ENCODE measurements around the gene WDR88. TPM values are rescaled to one million over a fixed set of nuclear protein-coding genes. Genes with fewer than 3 reads are reported as not detected.
"Not testable (repeated sequence)": the region's sequence is repeated elsewhere in the genome, so short reads cannot be mapped to it uniquely, and the experiment has no call there.

WDR88 gene
- total RNA-seq, 2 experiments from 2014 or later = not detected

DNA sequence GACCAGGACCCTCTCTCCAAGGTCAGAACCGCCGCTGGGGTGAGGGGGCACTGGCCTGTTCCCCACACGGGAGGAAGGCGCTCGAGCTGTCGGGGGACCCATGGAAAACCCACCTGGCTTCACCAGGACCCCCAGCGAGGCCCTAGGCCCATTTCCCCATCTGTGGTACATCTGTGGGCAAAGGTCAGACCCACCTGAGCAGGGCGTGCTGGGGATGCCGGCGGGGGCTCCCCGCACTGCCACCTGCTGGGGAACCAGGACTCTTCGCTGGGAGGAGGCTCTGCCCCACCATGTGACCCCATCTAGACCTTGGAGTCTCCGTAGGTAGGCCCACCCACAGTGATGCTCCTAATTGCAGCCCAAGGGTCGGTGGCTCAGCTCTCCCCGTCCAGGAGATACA, 511 bp downstream of the WDR88 start:
- POLR2A ChIA-PET = no interaction called here
- CTCF ChIA-PET = no interaction called here
- DNase-seq (no peak), ATAC-seq (no peak)
- Mint-ChIP-seq H3K4me1 (ENCODE audit: low read depth) (peaks cover 5% of the 10 kb centered on the region), H3K27ac (peak overlapping the region; percentile 9), H3K9me3 (ENCODE audit: insufficient read depth) (no peaks in the 10 kb centered on the region), H3K27me3 (ENCODE audit: low read depth) (no peaks in the 10 kb centered on the region), H3K36me3 (ENCODE audit: low read depth) (peaks cover 14% of the 10 kb centered on the region), H3K4me3 (no peak overlapping the region)

DNA sequence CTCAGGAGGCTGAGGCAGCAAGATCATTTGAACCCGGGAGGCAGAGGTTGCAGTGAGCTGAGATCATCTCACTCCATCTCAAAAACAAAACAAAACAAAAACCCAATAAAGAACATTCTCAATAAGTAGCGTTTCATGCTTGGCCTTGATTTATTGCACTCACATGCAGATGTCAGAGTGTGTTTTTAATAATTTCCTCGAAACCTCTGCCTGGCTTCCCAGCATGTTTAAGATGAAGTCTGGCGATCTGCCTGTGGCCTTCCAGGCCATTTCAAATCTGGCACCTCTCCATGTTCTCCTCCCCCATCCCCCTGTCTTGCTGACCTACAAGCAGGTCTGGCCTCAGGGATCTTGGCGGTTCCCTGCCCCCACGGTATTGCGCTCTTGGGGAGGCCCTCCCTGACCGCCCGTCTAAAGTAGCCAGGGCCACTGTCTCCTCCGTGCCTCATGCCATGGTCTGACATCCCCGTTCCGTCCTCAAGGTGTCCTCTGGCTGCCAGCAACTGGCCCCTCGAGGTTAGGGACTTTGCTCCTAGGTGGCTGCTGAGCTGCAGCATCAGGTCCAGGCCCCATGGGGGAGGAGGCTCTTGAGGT, 1.6 kb downstream of the WDR88 start:
- DNase-seq (no peak), ATAC-seq (no peak)
- ChIA-PET POLR2A (no interaction called here), CTCF (no interaction called here)
- H3K4me1 Mint-ChIP-seq (ENCODE audit: low read depth) = peaks cover 5% of the 10 kb centered on the region
- peaks cover 8% of the 10 kb centered on the region for H3K36me3 Mint-ChIP-seq (ENCODE audit: low read depth)
- H3K27ac Mint-ChIP-seq = peak overlapping the region; percentile 46
- no peak overlapping the region for H3K4me3 Mint-ChIP-seq
- no peaks in the 10 kb centered on the region for H3K27me3 Mint-ChIP-seq (ENCODE audit: low read depth)
- no peaks in the 10 kb centered on the region for H3K9me3 Mint-ChIP-seq (ENCODE audit: insufficient read depth)

DNA sequence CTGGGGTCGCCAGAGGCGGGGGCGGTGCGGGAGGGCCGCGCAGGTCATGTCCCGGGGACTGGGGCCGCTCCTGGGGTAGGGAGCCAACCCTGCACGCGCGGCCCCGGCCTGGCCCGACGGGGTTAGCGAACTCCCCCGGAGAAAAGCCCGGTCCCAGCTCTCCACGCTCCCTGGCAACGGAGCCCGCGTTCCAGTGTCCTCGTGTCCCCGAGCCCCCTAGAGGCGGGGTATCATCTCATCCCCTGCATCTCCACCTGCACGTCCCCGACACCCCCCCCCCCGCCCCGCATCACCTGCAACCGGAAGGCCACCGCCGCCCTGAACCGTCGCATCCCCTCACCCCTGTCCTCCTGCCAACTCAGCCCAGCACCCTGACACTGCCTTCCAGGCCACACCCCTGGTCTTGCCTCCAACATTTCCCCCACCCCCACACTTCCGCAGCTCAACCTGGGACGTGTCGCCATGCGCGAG, 2.7 kb downstream of the WDR88 start:
- H3K36me3 Mint-ChIP-seq (ENCODE audit: low read depth) = peaks cover 5% of the 10 kb centered on the region
- no peak overlapping the region for H3K27ac Mint-ChIP-seq
- peak overlapping the region; percentile 49 for H3K4me3 Mint-ChIP-seq
- peaks cover 7% of the 10 kb centered on the region for H3K27me3 Mint-ChIP-seq (ENCODE audit: low read depth)
- ATAC-seq = peak; percentile 79
- ChIA-PET POLR2A (interaction anchor here (0.6 to 1.2 kb wide), 3 partner anchors 25 to 243 kb away, joined by 3 to 4 read pairs (median 3); no protein-coding TSS in a partner anchor), CTCF (interaction anchor here (1.0 to 1.8 kb wide), 2 partner anchors 15 to 50 kb away, joined by 4 to 7 read pairs; no protein-coding TSS in a partner anchor)
- peaks cover 5% of the 10 kb centered on the region for H3K4me1 Mint-ChIP-seq (ENCODE audit: low read depth)
- H3K9me3 Mint-ChIP-seq (ENCODE audit: insufficient read depth) = no peaks in the 10 kb centered on the region
- peak; percentile 67 for DNase-seq

DNA sequence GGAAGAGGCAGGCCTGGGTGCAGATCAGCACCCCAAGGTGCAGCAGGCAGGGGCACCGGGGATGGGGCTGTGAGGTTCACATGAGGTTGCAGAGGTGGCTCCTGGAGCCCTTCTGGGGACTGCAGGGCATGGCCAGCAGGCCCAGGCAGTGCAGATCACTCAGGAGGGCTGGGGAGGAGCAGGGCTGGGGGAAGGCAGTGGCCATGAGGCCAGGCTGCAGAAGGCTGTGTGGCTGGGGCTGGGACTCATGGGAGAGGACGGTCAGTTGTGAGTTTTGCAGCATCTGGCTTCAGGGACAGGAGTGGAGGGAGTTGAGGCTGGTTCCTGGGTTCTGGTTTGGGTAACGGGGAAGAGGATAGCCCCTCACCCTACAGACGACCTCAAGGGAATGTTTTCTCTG, 7.3 kb downstream of the WDR88 start:
- no peak overlapping the region for H3K27ac Mint-ChIP-seq

DNA sequence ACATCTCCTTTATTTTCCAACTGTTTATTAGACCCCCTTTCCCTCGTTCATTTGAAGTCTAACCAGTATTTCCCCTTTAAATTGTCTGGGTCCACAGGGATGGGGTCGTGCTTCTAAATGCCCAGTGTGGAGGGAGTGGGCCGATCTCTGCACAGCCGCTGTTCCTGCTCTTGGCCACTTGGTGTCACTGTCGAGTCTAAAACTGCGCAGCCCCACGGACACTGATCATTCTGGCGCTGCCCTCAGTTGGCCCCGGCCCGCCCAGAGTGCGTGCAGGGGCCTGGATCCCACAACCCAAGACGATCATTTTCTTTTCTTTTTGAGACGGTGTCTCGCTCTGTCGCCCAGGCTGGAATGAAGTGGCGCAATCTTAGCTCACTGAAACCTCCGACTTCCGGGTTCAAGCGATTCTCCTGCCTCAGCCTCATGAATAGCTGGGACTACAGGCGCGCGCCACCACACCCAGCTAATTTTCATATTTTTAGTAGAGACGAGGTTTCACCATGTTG, 12.0 kb downstream of the WDR88 start:
- ChIA-PET POLR2A (interaction anchor here (1.1 kb wide), 1 partner anchor 33 kb away, joined by 5 read pairs; no protein-coding TSS in a partner anchor), CTCF (interaction anchor here (0.9 to 4.0 kb wide), 17 partner anchors 9 to 262 kb away, joined by 3 to 57 read pairs (median 5); no protein-coding TSS in a partner anchor)
- Mint-ChIP-seq H3K27ac (no peak overlapping the region), H3K9me3 (ENCODE audit: insufficient read depth) (no peaks in the 10 kb centered on the region), H3K4me3 (no peak overlapping the region), H3K36me3 (ENCODE audit: low read depth) (no peaks in the 10 kb centered on the region), H3K27me3 (ENCODE audit: low read depth) (peaks cover 9% of the 10 kb centered on the region), H3K4me1 (ENCODE audit: low read depth) (peaks cover 7% of the 10 kb centered on the region)
- DNase-seq (peak; percentile 75), ATAC-seq (peak; percentile 98)

More for the DNA sequence above, 7.3 kb downstream of the WDR88 start:
- ATAC-seq (no peak), DNase-seq (no peak)
- CTCF ChIA-PET = no interaction called here
- Mint-ChIP-seq H3K4me3 (no peak overlapping the region), H3K9me3 (ENCODE audit: insufficient read depth) (no peaks in the 10 kb centered on the region), H3K4me1 (ENCODE audit: low read depth) (peaks cover 10% of the 10 kb centered on the region), H3K27me3 (ENCODE audit: low read depth) (peaks cover 10% of the 10 kb centered on the region), H3K36me3 (ENCODE audit: low read depth) (no peaks in the 10 kb centered on the region)
- POLR2A ChIA-PET = interaction anchor here (1.9 kb wide), 1 partner anchor 38 kb away, joined by 5 read pairs; no protein-coding TSS in a partner anchor

DNA sequence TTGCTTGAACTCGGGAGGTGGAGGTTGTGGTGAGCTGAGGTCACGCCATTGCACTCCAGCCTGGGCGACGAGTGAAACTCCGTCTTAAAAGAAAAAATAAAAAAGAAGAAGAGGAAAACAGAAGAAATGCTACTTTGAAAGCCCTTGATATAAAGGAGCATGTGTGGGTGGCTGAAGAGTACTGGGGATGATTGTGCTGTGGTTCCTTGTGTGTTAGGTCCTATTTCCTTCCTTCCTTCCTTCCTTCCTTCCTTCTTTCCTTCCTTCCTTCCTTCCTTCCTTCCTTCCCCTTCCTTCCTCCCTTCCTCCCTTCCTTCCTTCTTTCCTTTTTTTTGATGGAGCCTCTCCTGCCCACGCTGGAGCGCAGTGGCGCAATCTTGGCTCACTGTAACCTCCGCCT, 14.3 kb downstream of the WDR88 start:
- ChIA-PET CTCF (interaction anchor here (3.1 to 4.0 kb wide), 2 partner anchors 31 to 39 kb away, joined by 37 to 57 read pairs; no protein-coding TSS in a partner anchor), POLR2A (no interaction called here)
- no peak for ATAC-seq
- H3K36me3 Mint-ChIP-seq (ENCODE audit: low read depth) = no peaks in the 10 kb centered on the region
- H3K27ac Mint-ChIP-seq = no peak overlapping the region
- peaks cover 4% of the 10 kb centered on the region for H3K27me3 Mint-ChIP-seq (ENCODE audit: low read depth)
- DNase-seq = no peak
- H3K4me1 Mint-ChIP-seq (ENCODE audit: low read depth) = peaks cover 7% of the 10 kb centered on the region
- H3K9me3 Mint-ChIP-seq (ENCODE audit: insufficient read depth) = no peaks in the 10 kb centered on the region
- H3K4me3 Mint-ChIP-seq = no peak overlapping the region

DNA sequence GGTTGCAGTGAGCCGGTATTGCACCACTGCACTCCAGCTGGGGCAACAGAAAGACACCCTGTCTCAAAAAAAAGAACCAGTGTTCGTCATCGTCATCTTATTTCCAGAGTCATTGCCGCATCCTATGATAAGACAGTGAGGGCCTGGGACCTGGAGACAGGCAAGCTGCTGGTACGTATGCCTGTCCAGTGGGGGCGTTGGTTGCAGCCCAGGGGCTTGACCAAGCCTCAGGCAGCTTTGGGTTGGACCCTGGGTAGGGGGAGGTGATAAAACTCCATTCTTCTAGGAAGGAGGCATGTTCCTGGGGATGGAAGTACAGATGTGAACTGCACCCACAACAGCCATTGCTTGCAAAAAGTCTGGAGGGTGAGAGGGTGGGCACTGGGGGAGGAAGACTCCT, 15.6 kb downstream of the WDR88 start:
- Mint-ChIP-seq H3K9me3 (ENCODE audit: insufficient read depth) (no peaks in the 10 kb centered on the region), H3K36me3 (ENCODE audit: low read depth) (no peaks in the 10 kb centered on the region), H3K27ac (no peak overlapping the region), H3K4me3 (no peak overlapping the region), H3K4me1 (ENCODE audit: low read depth) (peaks cover 7% of the 10 kb centered on the region), H3K27me3 (ENCODE audit: low read depth) (no peaks in the 10 kb centered on the region)
- ATAC-seq (no peak), DNase-seq (no peak)
- ChIA-PET CTCF (interaction anchor here (1.2 to 4.0 kb wide), 2 partner anchors 10 to 37 kb away, joined by 3 to 57 read pairs; no protein-coding TSS in a partner anchor), POLR2A (interaction anchor here (0.7 kb wide), 1 partner anchor 141 kb away, joined by 3 read pairs; no protein-coding TSS in a partner anchor)

DNA sequence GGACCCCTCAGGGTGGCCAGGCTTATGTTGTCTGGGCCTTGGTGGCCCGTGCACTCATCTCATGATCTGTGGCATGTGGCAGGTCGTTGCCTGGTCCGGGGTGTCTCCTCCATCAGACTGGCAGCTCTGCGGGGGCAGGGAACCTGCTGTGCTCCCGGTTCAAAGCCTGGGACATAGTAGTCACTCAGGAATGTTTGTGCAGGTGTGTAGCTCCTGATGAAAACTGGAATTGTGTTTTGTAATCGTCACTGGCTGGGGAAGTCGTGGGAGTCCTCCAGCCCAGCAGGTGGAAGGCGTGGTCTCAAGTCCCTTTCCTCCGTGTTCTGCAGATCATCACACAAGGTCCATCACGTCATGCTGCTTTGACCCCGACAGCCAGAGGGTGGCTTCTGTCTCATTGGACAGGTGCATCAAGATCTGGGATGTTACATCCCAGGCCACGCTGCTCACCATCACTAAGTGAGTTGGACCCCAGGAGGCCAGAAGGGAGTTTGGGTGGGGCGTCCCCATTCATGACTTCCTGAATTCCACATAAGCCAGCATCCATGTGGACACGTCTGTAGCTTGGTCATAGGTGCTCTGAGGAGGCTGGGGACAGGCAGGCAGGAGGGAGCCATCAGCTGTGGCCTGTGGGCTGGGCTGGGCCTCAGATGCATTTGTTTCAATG, 19.1 kb downstream of the WDR88 start:
- Mint-ChIP-seq H3K4me1 (ENCODE audit: low read depth) (peaks cover 2% of the 10 kb centered on the region), H3K36me3 (ENCODE audit: low read depth) (no peaks in the 10 kb centered on the region), H3K9me3 (ENCODE audit: insufficient read depth) (no peaks in the 10 kb centered on the region), H3K27ac (no peak overlapping the region), H3K4me3 (no peak overlapping the region), H3K27me3 (ENCODE audit: low read depth) (peaks cover 7% of the 10 kb centered on the region)
- ATAC-seq = no peak
- POLR2A ChIA-PET = no interaction called here
- DNase-seq = no peak
- CTCF ChIA-PET = interaction anchor here (1.7 to 2.1 kb wide), 2 partner anchors 26 to 33 kb away, joined by 6 to 9 read pairs; no protein-coding TSS in a partner anchor

DNA sequence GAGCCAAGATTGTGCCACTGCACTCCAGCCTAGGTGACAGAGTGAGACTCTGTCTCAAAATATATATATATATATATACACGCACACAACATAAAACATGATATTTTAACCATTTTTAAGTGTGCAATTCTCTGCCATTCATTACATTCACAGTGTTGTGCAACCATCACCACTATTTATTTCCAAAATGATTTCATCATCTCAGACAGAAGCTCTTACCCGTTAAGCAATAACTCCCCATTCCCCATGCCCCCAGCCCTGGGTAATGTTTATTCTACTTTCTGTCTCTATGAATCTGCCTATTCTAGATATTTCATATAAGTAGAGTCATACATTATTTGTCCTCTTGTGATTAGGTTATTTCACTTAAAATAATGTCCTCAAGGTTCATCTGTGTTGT, 20.3 kb downstream of the WDR88 start:
- ATAC-seq = no peak
- no peaks in the 10 kb centered on the region for H3K36me3 Mint-ChIP-seq (ENCODE audit: low read depth)
- POLR2A ChIA-PET = no interaction called here
- no peak for DNase-seq
- H3K27ac Mint-ChIP-seq = no peak overlapping the region
- H3K9me3 Mint-ChIP-seq (ENCODE audit: insufficient read depth) = no peaks in the 10 kb centered on the region
- H3K4me3 Mint-ChIP-seq = no peak overlapping the region
- CTCF ChIA-PET = interaction anchor here (1.7 to 2.1 kb wide), 3 partner anchors 8 to 32 kb away, joined by 6 to 9 read pairs (median 8); no protein-coding TSS in a partner anchor
- peaks cover 7% of the 10 kb centered on the region for H3K27me3 Mint-ChIP-seq (ENCODE audit: low read depth)
- peaks cover 2% of the 10 kb centered on the region for H3K4me1 Mint-ChIP-seq (ENCODE audit: low read depth)

DNA sequence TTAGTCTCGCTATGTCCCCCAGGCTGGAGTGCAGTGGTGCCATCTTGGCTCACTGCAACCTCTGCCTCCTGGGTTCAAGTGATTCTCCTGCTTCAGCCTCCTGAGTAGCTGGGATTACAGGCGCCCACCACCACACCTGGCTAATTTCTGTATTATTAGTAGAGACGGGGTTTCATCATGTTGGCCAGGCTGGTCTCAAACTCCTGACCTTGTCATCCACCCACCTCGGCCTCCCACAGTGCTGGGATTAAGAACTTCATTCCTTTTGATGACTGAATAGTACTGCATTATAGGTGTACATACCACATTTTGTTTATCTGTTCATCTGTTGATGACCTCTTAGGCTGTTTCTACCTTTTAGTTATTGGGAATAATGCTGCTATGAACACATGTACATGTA, 20.7 kb downstream of the WDR88 start:
- H3K4me1 Mint-ChIP-seq (ENCODE audit: low read depth); H3K4me3 Mint-ChIP-seq; ATAC-seq; H3K36me3 Mint-ChIP-seq (ENCODE audit: low read depth); POLR2A ChIA-PET; H3K27ac Mint-ChIP-seq; DNase-seq; H3K27me3 Mint-ChIP-seq (ENCODE audit: low read depth); H3K9me3 Mint-ChIP-seq (ENCODE audit: insufficient read depth): not testable (repeated sequence)
- CTCF ChIA-PET = interaction anchor here (1.3 to 1.8 kb wide), 2 partner anchors 8 to 31 kb away, joined by 8 read pairs; no protein-coding TSS in a partner anchor

DNA sequence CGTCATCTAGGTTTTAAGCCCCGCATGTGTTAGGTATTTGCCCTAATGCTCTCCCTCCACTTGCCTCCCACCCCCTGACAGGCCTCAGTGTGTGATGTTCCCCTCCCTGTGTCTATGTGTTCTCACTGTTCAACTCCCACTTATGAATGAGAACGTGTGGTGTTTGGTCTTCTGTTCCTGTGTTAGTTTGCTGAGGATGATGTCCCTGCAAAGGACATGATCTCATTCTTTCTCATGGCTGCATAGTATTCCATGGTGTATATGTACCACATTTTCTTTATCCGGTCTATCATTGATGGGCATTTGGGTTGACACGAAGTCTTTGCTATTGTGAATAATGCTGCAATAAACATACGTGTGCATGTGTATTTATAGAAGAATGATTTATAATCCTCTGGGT, 22.4 kb downstream of the WDR88 start:
- H3K36me3 Mint-ChIP-seq (ENCODE audit: low read depth); DNase-seq; POLR2A ChIA-PET; H3K27me3 Mint-ChIP-seq (ENCODE audit: low read depth); ATAC-seq; H3K4me3 Mint-ChIP-seq; H3K9me3 Mint-ChIP-seq (ENCODE audit: insufficient read depth): not testable (repeated sequence)
- peaks cover 18% of the 10 kb centered on the region for H3K4me1 Mint-ChIP-seq (ENCODE audit: low read depth)
- CTCF ChIA-PET = interaction anchor here (3.8 kb wide), 1 partner anchor 22 kb away, joined by 28 read pairs; no protein-coding TSS in a partner anchor
- peak overlapping the region; percentile 72 for H3K27ac Mint-ChIP-seq
